Suprapubic skin (tissue), 4 donors: ENCODE results near the gene AACS.

Experiments used
- CTCF ChIP-seq, 2 donors: fragments of 200-600 bp in 1 of 2; fragments of 450-650 bp in 1 of 2; sonication (generic) in 1 of 2; IDR thresholded peaks; one replicate each; pipeline ENCODE4 v1.5.1; 2016 to 2019; ENCODE audit warnings: antibody characterized with exemption in 2 of 2, mild to moderate bottlenecking in 1 of 2, moderate library complexity in 1 of 2
- POLR2A ChIP-seq, 2 donors: fragments of 450-650 bp; IDR thresholded peaks; one replicate each; pipeline ENCODE4 v1.6.1; 2017; ENCODE audit warnings: antibody characterized with exemption in 2 of 2, mild to moderate bottlenecking in 2 of 2, moderate library complexity in 2 of 2
- POLR2AphosphoS5 ChIP-seq, 3 donors: sonication (generic); formaldehyde crosslinking; IDR thresholded peaks; one replicate each; pipeline ENCODE4 v1.6.1; 2017; ENCODE audit warnings: antibody characterized with exemption in 3 of 3

GRCh38 chr12:125049093-125049458 is 16.2 kb upstream of the AACS start:
- no peak for TF ChIP-seq POLR2AphosphoS5 (IDR thresholded peaks at IDR 0.05)
- no peak for TF ChIP-seq CTCF (IDR thresholded peaks at IDR 0.05)
- TF ChIP-seq POLR2A (IDR thresholded peaks at IDR 0.05) = no peak
